Measurements from ENCODE around the gene ALDH9A1.

ALDH9A1 gene

DNA sequence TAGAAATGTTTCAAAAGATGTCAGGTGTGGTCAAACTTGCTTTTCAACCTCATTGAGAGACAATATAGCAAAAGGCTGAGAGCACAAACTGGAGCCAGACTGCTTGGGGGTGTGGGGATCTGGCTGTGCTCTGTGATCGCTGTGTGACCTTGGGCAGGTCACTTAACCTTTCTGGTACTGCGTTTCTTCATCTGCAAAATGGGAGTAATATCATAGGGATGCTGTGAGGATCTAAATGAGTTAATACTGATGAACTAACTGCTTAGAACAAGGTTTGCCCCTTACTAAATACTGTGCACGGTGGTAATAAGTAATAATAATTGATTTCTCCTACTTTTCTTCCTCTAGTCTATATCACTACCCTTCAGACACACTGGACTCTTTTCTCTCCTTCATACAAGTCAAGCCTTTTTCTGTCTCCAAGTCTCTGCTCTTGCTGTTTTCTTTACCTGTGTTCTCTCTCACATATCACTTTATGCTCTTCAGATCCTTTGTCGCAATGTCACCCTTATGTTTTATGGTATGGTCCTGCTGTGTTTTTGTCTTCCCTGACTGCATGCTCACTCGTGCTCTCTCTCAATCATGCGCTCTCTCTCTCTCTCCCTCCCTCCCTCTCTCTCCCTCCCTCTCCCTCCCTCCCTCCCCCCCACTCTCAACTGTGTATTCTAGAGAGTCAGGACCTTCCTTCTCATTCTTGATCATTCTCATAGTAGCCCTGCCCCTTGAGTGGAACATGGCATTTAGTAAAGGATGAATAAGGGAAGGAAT lies 64.0 kb downstream of the ALDH9A1 start:
- ChIA-PET CTCF (interaction anchor here (1.0 to 2.4 kb wide), 4 partner anchors 10 to 109 kb away, joined by 3 to 7 read pairs (median 3); partner anchors contain the start of gene ALDH9A1), POLR2A (no interaction called here)
- DNase-seq (ENCODE audit: extremely low spot score) = no peak
- TF ChIP-seq CTCF (IDR thresholded peaks at IDR 0.05; ENCODE audit: control extremely low read depth, extremely low read depth, low read depth, missing control alignments) = no peak

DNA sequence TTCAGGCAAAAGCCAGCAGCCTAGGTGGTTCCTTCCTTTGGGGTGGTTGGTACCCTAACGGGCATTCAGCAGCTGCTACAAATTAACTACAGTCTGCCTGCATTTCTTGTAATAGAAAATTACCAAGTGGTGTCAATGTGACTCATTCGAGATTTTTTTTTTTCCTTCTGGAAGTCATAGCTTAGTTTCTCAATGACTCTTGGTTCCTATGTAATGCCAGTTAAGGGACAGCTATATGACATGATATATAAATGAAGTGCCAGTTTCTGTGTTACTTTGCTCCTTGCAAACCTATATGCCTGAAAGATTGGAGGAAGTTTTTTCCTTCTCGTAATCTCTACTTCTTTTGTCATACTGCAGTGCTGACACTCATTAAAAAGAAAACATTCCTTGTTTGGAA lies 64.7 kb downstream of the ALDH9A1 start:
- POLR2A ChIA-PET = no interaction called here
- no peak for TF ChIP-seq CTCF (IDR thresholded peaks at IDR 0.05; ENCODE audit: control extremely low read depth, extremely low read depth, low read depth, missing control alignments)
- CTCF ChIA-PET = interaction anchor here (1.0 to 2.4 kb wide), 6 partner anchors 11 to 110 kb away, joined by 3 to 7 read pairs (median 3); partner anchors contain the start of gene ALDH9A1
- no peak for DNase-seq (ENCODE audit: extremely low spot score)

GRCh38 chr1:165632491-165632890 lies 65.9 kb downstream of the ALDH9A1 start:
- TF ChIP-seq CTCF (IDR thresholded peaks at IDR 0.05; ENCODE audit: control extremely low read depth, extremely low read depth, low read depth, missing control alignments) = no peak
- CTCF ChIA-PET = interaction anchor here (0.9 to 2.4 kb wide), 4 partner anchors 26 to 65 kb away, joined by 3 to 7 read pairs (median 4); partner anchors contain the start of gene ALDH9A1
- POLR2A ChIA-PET = no interaction called here
- DNase-seq (ENCODE audit: extremely low spot score) = no peak

DNA sequence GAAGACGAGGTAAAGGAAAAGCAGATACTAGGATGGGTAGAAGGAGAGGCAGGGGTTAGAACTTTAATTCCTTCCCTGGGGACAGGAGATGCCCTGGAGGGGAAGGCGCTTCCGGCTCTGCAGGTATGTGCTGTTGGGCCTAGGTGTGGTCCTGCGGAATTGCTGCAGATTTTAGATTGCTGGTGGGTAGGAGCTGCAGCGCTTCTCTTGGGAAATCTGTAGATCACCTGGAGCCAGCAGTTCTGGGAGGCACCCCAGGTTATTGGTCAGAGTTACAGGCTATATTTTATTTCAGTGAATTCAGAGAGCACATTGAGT lies 66.3 kb downstream of the ALDH9A1 start:
- no peak for TF ChIP-seq CTCF (IDR thresholded peaks at IDR 0.05; ENCODE audit: control extremely low read depth, extremely low read depth, low read depth, missing control alignments)
- ChIA-PET CTCF (interaction anchor here (0.9 to 2.4 kb wide), 4 partner anchors 14 to 66 kb away, joined by 3 to 7 read pairs (median 4); partner anchors contain the start of gene ALDH9A1), POLR2A (no interaction called here)
- no peak for DNase-seq (ENCODE audit: extremely low spot score)

DNA sequence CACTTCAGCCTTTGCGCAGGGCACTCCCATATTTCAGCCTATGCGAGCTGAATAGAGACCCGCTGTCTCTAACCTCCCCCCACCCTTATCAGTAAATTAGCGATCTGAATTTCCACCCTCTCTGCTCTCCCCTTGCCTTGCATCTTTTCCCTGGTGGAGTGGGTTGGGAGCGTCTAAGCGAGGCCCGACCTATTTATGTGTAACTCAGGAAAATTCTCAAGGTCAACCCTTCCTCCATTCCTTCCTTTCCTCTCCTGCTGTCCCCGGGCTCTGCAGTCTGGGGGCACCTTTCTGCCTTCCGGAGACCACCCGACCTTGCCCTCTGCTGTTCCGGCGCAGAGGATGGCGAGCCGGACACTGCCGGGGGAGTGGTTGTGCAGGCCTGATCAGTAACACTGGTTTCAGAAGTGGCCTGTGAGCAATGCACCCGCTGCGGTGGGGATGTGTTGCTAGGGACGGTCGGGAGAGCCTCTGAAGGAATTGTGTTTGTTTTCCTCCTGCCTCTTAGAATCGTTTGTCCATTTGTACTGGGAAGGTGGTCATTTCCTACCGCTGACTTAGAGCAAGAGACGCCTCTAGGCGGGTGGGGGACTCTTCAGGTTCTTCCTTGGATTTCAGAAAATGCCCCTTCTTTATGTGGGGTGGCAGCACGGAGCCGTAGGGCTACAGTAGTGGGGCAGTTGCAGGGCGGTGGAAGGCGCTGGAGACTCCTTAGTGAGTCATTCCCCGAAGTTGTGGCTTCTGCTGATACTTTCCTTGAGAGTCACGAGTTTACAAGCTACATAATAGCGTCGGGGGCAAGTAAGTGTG lies 66.8 kb downstream of the ALDH9A1 start:
- TF ChIP-seq CTCF (IDR thresholded peaks at IDR 0.05; ENCODE audit: control extremely low read depth, extremely low read depth, low read depth, missing control alignments) = no peak
- ChIA-PET POLR2A (no interaction called here), CTCF (interaction anchor here (0.9 to 2.4 kb wide), 4 partner anchors 14 to 264 kb away, joined by 3 to 7 read pairs (median 5); partner anchors contain the start of gene ALDH9A1)
- peak; percentile 28 for DNase-seq (ENCODE audit: extremely low spot score)

- TF ChIP-seq CTCF (IDR thresholded peaks at IDR 0.05; ENCODE audit: control extremely low read depth, extremely low read depth, low read depth, missing control alignments) = no peak
- ChIA-PET CTCF (interaction anchor here (1.5 kb wide), 2 partner anchors 15 to 264 kb away, joined by 4 to 6 read pairs; no protein-coding TSS in a partner anchor), POLR2A (interaction anchor here (0.5 kb wide), 1 partner anchor 1590 kb away, joined by 3 read pairs; no protein-coding TSS in a partner anchor)
- DNase-seq (ENCODE audit: extremely low spot score) = peak; percentile 93
Observed at GRCh38 chr1:165630629-165631341, 67.6 kb downstream of the ALDH9A1 start, which contains the start of gene MGST3. Gene MGST3 (plus strand): TSS chr1:165631234. CDS start chr1:165649848, 18,614 bp downstream.
